Smooth muscle cell (in vitro differentiated cells): Measurements from ENCODE around the gene TRIM58. TPM values are rescaled to one million over a fixed set of nuclear protein-coding genes. Genes with fewer than 3 reads are reported as not detected.

Experiments used
- DNase-seq: peaks from one replicate; lab custom pipeline; 2025; ENCODE audit not compliant: unreplicated experiment; lab: John Stamatoyannopoulos, UW
- H2AFZ ChIP-seq: fragments of 200-600 bp; sonication (generic); 2 replicates; pipeline ENCODE4 v1.6.0; 2016; ENCODE audit warnings: antibody characterized with exemption, low read depth, mild to moderate bottlenecking
- H3F3A ChIP-seq: fragments of 200-600 bp; sonication (generic); 2 replicates; pipeline ENCODE4 v1.6.0; 2017; ENCODE audit warnings: antibody characterized with exemption, low read depth
- H3K27ac ChIP-seq: fragments of 200-600 bp; sonication (generic); 2 replicates; pipeline ENCODE4 v1.5.1; 2016; ENCODE audit warnings: low read depth, mild to moderate bottlenecking
- H3K27me3 ChIP-seq: fragments of 200-600 bp; sonication (generic); 2 replicates; pipeline ENCODE4 v1.6.1; 2016; ENCODE audit warnings: low read depth, mild to moderate bottlenecking
- H3K36me3 ChIP-seq: fragments of 200-600 bp; sonication (generic); 2 replicates; pipeline ENCODE4 v1.5.1; 2016; ENCODE audit warnings: low read depth
- H3K4me1 ChIP-seq: fragments of 200-600 bp; sonication (generic); 2 replicates; pipeline ENCODE4 v1.5.1; 2016; ENCODE audit warnings: low read depth
- H3K4me2 ChIP-seq: fragments of 200-600 bp; sonication (generic); 2 replicates; pipeline ENCODE4 v1.6.0; 2016; ENCODE audit warnings: mild to moderate bottlenecking
- H3K4me3 ChIP-seq: fragments of 200-600 bp; sonication (generic); 2 replicates; pipeline ENCODE4 v1.5.1; 2016; ENCODE audit warnings: mild to moderate bottlenecking
- H3K79me2 ChIP-seq: fragments of 200-600 bp; sonication (generic); 2 replicates; pipeline ENCODE4 v1.6.0; 2016; ENCODE audit warnings: low read depth, mild to moderate bottlenecking
- H3K9ac ChIP-seq: fragments of 200-600 bp; sonication (generic); 2 replicates; pipeline ENCODE4 v1.6.0; 2016; ENCODE audit warnings: low read depth
- H3K9me3 ChIP-seq: fragments of 200-600 bp; sonication (generic); replicated peaks from 2 replicates; pipeline ENCODE4 v1.5.1; 2016; ENCODE audit warnings: low read depth
- H4K20me1 ChIP-seq: fragments of 200-600 bp; sonication (generic); 2 replicates; pipeline ENCODE4 v1.6.0; 2016; ENCODE audit warnings: low read depth
- CTCF ChIP-seq: fragments of 200-600 bp; sonication (generic); IDR thresholded peaks from 2 replicates; pipeline ENCODE4 v1.5.1; 2017; ENCODE audit warnings: borderline replicate concordance, mild to moderate bottlenecking, antibody characterized with exemption; ENCODE audit not compliant: insufficient read depth, poor library complexity, severe bottlenecking
- WGBS: methylation state at CpG from one replicate; pipeline ENCODE4 v1.1.7; 2016; ENCODE audit warnings: low lambda C conversion rate; 5-methylcytosine and 5-hydroxymethylcytosine counted together
- polyA plus RNA-seq: library from polyadenylated mRNA; unstranded; fragments of >200 nt; fragmentation: Nextera tagmentation; extraction: Ambion mirVana; gene quantifications from 2 replicates; pipeline ENCODE4 v1.2.1, GENCODE V29; 2016
- total RNA-seq: library from RNA; depleted of rRNA; stranded (reverse); fragments of >200 nt; gene quantifications from 2 replicates; pipeline ENCODE4 v1.2.3, GENCODE V29; 2014

TRIM58 gene
- total and polyA plus RNA-seq, 2 experiments from 2014 or later: 0.37 TPM; not detected in 1

GRCh38 chr1:247855911-247856310 is 1.1 kb upstream of the TRIM58 start:
- Histone ChIP-seq H4K20me1 (no peaks in the 10 kb centered on the region), H2AFZ (no peak overlapping the region), H3K4me2 (no peak overlapping the region), H3K27ac (no peak overlapping the region), H3K27me3 (no peaks in the 10 kb centered on the region), H3K9me3 (peaks cover 3% of the 10 kb centered on the region), H3K4me3 (no peak overlapping the region), H3F3A (no peaks in the 10 kb centered on the region), H3K4me1 (no peaks in the 10 kb centered on the region), H3K9ac (no peak overlapping the region), H3K79me2 (no peaks in the 10 kb centered on the region), H3K36me3 (no peaks in the 10 kb centered on the region)
- TF ChIP-seq CTCF: no peak
- no peak for DNase-seq
- 76% methylated on average over 4 of the region's 4 CpGs for WGBS

GRCh38 chr1:247857985-247858619 is 1.1 kb downstream of the TRIM58 start:
- Histone ChIP-seq H3K4me3 (no peak overlapping the region), H3K27ac (no peak overlapping the region), H3K4me1 (no peaks in the 10 kb centered on the region), H4K20me1 (no peaks in the 10 kb centered on the region), H3K9me3 (peaks cover 3% of the 10 kb centered on the region), H3F3A (no peaks in the 10 kb centered on the region), H3K4me2 (no peak overlapping the region), H3K27me3 (no peaks in the 10 kb centered on the region), H3K9ac (no peak overlapping the region), H3K79me2 (no peaks in the 10 kb centered on the region), H2AFZ (no peak overlapping the region), H3K36me3 (no peaks in the 10 kb centered on the region)
- 83% methylated on average over 15 of the region's 15 CpGs for WGBS
- DNase-seq: no peak
- no peak for TF ChIP-seq CTCF

- DNase-seq: no peak
- Histone ChIP-seq H3K36me3 (no peaks in the 10 kb centered on the region), H3K79me2 (no peaks in the 10 kb centered on the region), H4K20me1 (no peaks in the 10 kb centered on the region), H2AFZ (no peak overlapping the region), H3K27me3 (no peaks in the 10 kb centered on the region), H3F3A (no peaks in the 10 kb centered on the region), H3K4me1 (no peaks in the 10 kb centered on the region), H3K4me3 (no peak overlapping the region), H3K4me2 (no peak overlapping the region), H3K27ac (no peak overlapping the region), H3K9me3 (peaks cover 3% of the 10 kb centered on the region), H3K9ac (no peak overlapping the region)
- 66% methylated on average over 4 of the region's 4 CpGs for WGBS
- TF ChIP-seq CTCF: no peak
Measured at GRCh38 chr1:247862756-247863155, 5.8 kb downstream of the TRIM58 start.

- no peak overlapping the region for H3K4me3 ChIP-seq
- H3F3A ChIP-seq: no peaks in the 10 kb centered on the region
- no peak overlapping the region for H3K9ac ChIP-seq
- TF ChIP-seq CTCF: no peak
- 76% methylated on average over 17 of the region's 17 CpGs for WGBS
- no peaks in the 10 kb centered on the region for H3K27me3 ChIP-seq
- H3K79me2 ChIP-seq: no peaks in the 10 kb centered on the region
- no peaks in the 10 kb centered on the region for H4K20me1 ChIP-seq
- DNase-seq: no peak
- peaks cover 3% of the 10 kb centered on the region for H3K9me3 ChIP-seq
- H3K4me1 ChIP-seq: no peaks in the 10 kb centered on the region
- no peak overlapping the region for H2AFZ ChIP-seq
- H3K27ac ChIP-seq: no peak overlapping the region
- no peak overlapping the region for H3K4me2 ChIP-seq
- no peaks in the 10 kb centered on the region for H3K36me3 ChIP-seq
Measured at GRCh38 chr1:247864644-247865043, 7.7 kb downstream of the TRIM58 start.
